Ammon's horn (tissue), 1 donor: Measurements from ENCODE around the gene IGSF21.

Experiments
- DNase-seq: peaks from one replicate; pipeline ENCODE4 v3.0.0-alpha.2; 2016; ENCODE audit warnings: low spot score

The IGSF21 gene

GRCh38 chr1:18119771-18120377, 12.3 kb downstream of the IGSF21 start:
- DNase-seq: no peak

DNA sequence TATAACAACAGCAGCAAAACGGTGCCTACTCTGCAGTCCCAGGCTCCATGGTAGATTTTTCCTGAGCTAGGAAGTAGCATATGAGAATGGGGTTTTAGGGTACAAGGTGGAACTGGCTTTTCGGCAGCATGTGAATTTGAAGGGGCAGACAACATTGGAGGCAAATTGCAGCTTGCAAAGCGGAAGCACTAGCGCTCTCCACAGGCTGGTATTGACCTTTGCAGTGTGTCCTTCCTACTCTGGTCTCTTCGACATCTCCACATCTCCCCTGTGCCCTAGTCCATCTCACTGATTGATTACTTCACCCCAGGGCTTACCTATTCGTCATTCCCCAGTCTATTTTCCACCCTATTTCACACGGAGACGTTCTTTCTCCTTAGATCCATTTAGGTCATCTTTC, 13.0 kb downstream of the IGSF21 start:
- no peak for DNase-seq

- no peak for DNase-seq
Measured at GRCh38 chr1:18121072-18121820, 13.6 kb downstream of the IGSF21 start.

GRCh38 chr1:18123467-18123992, 15.9 kb downstream of the IGSF21 start:
- DNase-seq: no peak

DNA sequence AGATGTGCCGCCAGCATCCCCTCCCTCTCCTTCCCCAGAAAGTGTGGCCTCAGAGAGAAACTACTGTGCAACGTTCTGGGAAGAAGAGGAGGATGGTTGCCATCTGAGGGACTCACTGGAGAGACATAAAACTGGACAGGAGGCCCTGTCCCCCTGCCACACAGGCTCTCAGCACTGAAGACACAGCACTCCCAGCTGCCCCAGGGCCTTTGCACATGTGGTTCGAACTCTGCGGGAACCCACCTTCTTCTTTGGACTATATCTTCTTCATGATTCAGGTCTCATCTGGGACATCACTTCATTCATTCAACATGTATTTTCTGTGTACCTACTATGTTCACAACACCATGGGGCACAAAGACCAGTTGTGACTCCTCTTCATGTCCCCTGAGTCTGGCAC, 17.4 kb downstream of the IGSF21 start:
- no peak for DNase-seq

DNA sequence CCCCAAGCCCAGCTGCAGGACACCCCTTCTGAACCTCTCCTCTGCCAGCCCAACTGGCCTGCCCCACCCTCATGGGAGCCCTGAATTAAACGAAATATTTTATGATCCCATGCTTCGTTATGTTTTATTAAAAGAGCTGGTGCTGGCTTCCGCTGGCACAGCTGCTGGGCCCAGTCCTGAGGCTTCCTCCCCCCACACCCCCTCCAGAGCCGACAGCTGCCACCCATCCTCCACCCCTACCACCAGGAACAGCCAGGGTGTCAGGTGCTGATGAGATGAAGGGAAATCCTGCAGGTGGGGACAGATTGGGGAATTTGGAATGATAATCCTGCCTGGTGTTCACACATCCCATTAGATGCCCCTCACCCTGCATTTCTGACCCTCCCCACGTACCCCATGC, 19.0 kb downstream of the IGSF21 start:
- no peak for DNase-seq

- no peak for DNase-seq
Measured at GRCh38 chr1:18128298-18128697, 20.7 kb downstream of the IGSF21 start.

GRCh38 chr1:18130356-18130755, 22.8 kb downstream of the IGSF21 start:
- no peak for DNase-seq

- DNase-seq: no peak
Measured at GRCh38 chr1:18132022-18132710, 24.6 kb downstream of the IGSF21 start.

- DNase-seq: no peak
Measured at GRCh38 chr1:18132711-18133541, 25.3 kb downstream of the IGSF21 start.

- no peak for DNase-seq
Measured at GRCh38 chr1:18134324-18135046, 26.9 kb downstream of the IGSF21 start.

GRCh38 chr1:18137759-18138345, 30.3 kb downstream of the IGSF21 start:
- DNase-seq: no peak

GRCh38 chr1:18139198-18139981, 31.8 kb downstream of the IGSF21 start:
- no peak for DNase-seq

GRCh38 chr1:18140411-18140810, 32.8 kb downstream of the IGSF21 start:
- DNase-seq: no peak

DNA sequence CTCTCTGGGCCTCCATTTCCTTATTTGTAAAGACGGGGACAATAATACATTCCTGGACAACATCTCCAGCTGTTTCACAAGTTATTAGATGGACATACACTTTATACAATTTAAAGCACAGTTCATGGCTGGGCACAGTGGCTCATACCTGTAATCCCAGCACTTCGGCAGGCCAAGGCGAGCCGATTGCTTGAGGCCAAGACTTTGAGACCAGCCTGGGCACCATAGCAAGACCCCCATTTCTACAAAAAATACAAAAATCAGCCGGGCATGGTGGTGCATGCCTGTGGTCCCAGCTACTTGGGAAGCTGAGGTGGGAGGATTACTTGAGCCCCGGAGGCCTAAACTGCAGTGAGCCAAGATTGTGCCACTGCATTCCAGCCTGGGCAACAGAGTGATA, 34.1 kb downstream of the IGSF21 start:
- DNase-seq: no peak

GRCh38 chr1:18142471-18142870, 34.9 kb downstream of the IGSF21 start:
- DNase-seq: no peak

GRCh38 chr1:18142969-18143368, 35.4 kb downstream of the IGSF21 start:
- no peak for DNase-seq

GRCh38 chr1:18144062-18144461, 36.5 kb downstream of the IGSF21 start:
- DNase-seq: no peak

GRCh38 chr1:18144916-18145647, 37.5 kb downstream of the IGSF21 start:
- no peak for DNase-seq
